MM.1S (cell line): ENCODE data around the gene MSANTD1.

Experiments
- DNase-seq: peaks from one replicate; pipeline ENCODE4 v3.0.0-alpha.2; 2015
- H2AFZ ChIP-seq: fragments of 300-600 bp; sonication (generic); 2 replicates; pipeline ENCODE4 v1.6.0; 2016; ENCODE audit warnings: antibody characterized with exemption, low read length
- H3F3A ChIP-seq: fragments of 300-600 bp; sonication (generic); 2 replicates; pipeline ENCODE4 v1.6.1; 2016; ENCODE audit warnings: mild to moderate bottlenecking, antibody characterized with exemption, low read length, moderate library complexity, mixed read lengths; ENCODE audit not compliant: insufficient read depth
- H3K27ac ChIP-seq: fragments of 300-600 bp; sonication (generic); 2 replicates; pipeline ENCODE4 v1.5.1; 2016; ENCODE audit warnings: mild to moderate bottlenecking, low read length
- H3K27me3 ChIP-seq: fragments of 300-600 bp; sonication (generic); replicated peaks from 2 replicates; pipeline ENCODE4 v1.6.0; 2016; ENCODE audit warnings: low read length; ENCODE audit not compliant: insufficient read depth
- H3K36me3 ChIP-seq: fragments of 300-600 bp; sonication (generic); replicated peaks from 2 replicates; pipeline ENCODE4 v1.6.1; 2016; ENCODE audit warnings: mild to moderate bottlenecking, low read length, mixed read lengths; ENCODE audit not compliant: insufficient read depth
- H3K4me1 ChIP-seq: fragments of 300-600 bp; sonication (generic); 2 replicates; pipeline ENCODE4 v1.6.1; 2016; ENCODE audit warnings: low read length, mixed read lengths
- H3K4me2 ChIP-seq: fragments of 300-600 bp; sonication (generic); 2 replicates; pipeline ENCODE4 v1.6.0; 2016; ENCODE audit warnings: low read depth, low read length
- H3K4me3 ChIP-seq: fragments of 300-600 bp; sonication (generic); 2 replicates; pipeline ENCODE4 v1.5.1; 2016; ENCODE audit warnings: low read length, mixed read lengths
- H3K79me2 ChIP-seq: fragments of 300-600 bp; sonication (generic); 2 replicates; pipeline ENCODE4 v1.6.1; 2016; ENCODE audit warnings: mixed run types, low read length, mixed read lengths
- H3K9ac ChIP-seq: fragments of 300-600 bp; sonication (generic); 2 replicates; pipeline ENCODE4 v1.6.1; 2016; ENCODE audit warnings: low read length, mixed read lengths
- H3K9me2 ChIP-seq: fragments of 300-600 bp; sonication (generic); replicated peaks from 2 replicates; pipeline ENCODE4 v1.6.1; 2016; ENCODE audit warnings: mild to moderate bottlenecking, low read length, mixed read lengths; ENCODE audit not compliant: insufficient read depth
- H3K9me3 ChIP-seq: fragments of 300-600 bp; sonication (generic); replicated peaks from 2 replicates; pipeline ENCODE4 v1.6.1; 2016; ENCODE audit warnings: mild to moderate bottlenecking, low read length, mixed read lengths; ENCODE audit not compliant: insufficient read depth
- H4K20me1 ChIP-seq: fragments of 300-600 bp; sonication (generic); 2 replicates; pipeline ENCODE4 v1.6.1; 2016; ENCODE audit warnings: mild to moderate bottlenecking, low read length, moderate library complexity, mixed read lengths; ENCODE audit not compliant: insufficient read depth
- CTCF ChIP-seq: fragments of 300-600 bp; sonication (generic); IDR thresholded peaks from 2 replicates; pipeline ENCODE4 v1.5.1; 2016; ENCODE audit warnings: antibody characterized with exemption, low read length, mixed read lengths
- EZH2 ChIP-seq: fragments of 300-600 bp; sonication (generic); optimal IDR thresholded peaks from 2 replicates; pipeline ENCODE3; 2017; ENCODE audit warnings: low read depth, mild to moderate bottlenecking, antibody characterized with exemption, low read length, mixed read lengths
- EZH2phosphoT487 ChIP-seq: fragments of 300-600 bp; sonication (generic); IDR thresholded peaks from 2 replicates; pipeline ENCODE4 v1.6.1; 2018; ENCODE audit warnings: antibody characterized with exemption, low read length

The MSANTD1 gene

GRCh38 chr4:3235030-3235345 is 14.0 kb upstream of the MSANTD1 start:
- no peak for DNase-seq
- no peaks in the 10 kb centered on the region for H4K20me1 ChIP-seq
- H3K4me2 ChIP-seq: no peak overlapping the region
- H3K9me2 ChIP-seq: no peaks in the 10 kb centered on the region
- H3K9me3 ChIP-seq: no peaks in the 10 kb centered on the region
- no peak overlapping the region for H3K27ac ChIP-seq
- no peak overlapping the region for H3K4me3 ChIP-seq
- no peaks in the 10 kb centered on the region for H3K36me3 ChIP-seq
- no peaks in the 10 kb centered on the region for H3K79me2 ChIP-seq
- TF ChIP-seq EZH2 (no peak), CTCF (no peak), EZH2phosphoT487 (no peak)
- H3K27me3 ChIP-seq: no peaks in the 10 kb centered on the region
- H2AFZ ChIP-seq: no peak overlapping the region
- no peaks in the 10 kb centered on the region for H3K4me1 ChIP-seq
- H3K9ac ChIP-seq: no peak overlapping the region
- no peaks in the 10 kb centered on the region for H3F3A ChIP-seq

DNA sequence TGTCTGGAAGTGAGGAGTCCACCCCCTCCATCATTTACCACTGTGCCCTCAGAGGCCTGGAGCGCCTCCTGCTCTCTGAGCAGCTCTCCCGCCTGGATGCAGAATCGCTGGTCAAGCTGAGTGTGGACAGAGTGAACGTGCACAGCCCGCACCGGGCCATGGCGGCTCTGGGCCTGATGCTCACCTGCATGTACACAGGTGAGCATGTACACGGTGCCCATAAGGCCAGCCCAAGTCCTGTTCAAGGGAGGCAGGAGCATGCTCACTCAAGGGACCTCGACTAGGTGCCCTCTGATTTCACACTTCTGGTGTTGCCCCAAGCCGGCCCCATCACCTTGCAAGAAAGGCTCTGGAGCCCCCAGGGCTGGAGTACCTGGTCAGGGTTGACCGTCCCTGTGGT is 13.4 kb upstream of the MSANTD1 start:
- Histone ChIP-seq H3K27me3 (no peaks in the 10 kb centered on the region), H3K4me3 (no peak overlapping the region), H4K20me1 (no peaks in the 10 kb centered on the region), H3K4me1 (no peaks in the 10 kb centered on the region), H3F3A (no peaks in the 10 kb centered on the region), H3K79me2 (no peaks in the 10 kb centered on the region), H2AFZ (no peak overlapping the region), H3K9me3 (no peaks in the 10 kb centered on the region), H3K27ac (no peak overlapping the region), H3K36me3 (no peaks in the 10 kb centered on the region), H3K9ac (no peak overlapping the region), H3K9me2 (no peaks in the 10 kb centered on the region), H3K4me2 (no peak overlapping the region)
- no peak for TF ChIP-seq CTCF
- TF ChIP-seq EZH2: no peak
- TF ChIP-seq EZH2phosphoT487: no peak
- no peak for DNase-seq

- TF ChIP-seq CTCF (no peak), EZH2 (no peak), EZH2phosphoT487 (no peak)
- no peak overlapping the region for H3K27ac ChIP-seq
- H3F3A ChIP-seq: no peaks in the 10 kb centered on the region
- H3K4me3 ChIP-seq: no peak overlapping the region
- no peaks in the 10 kb centered on the region for H4K20me1 ChIP-seq
- DNase-seq: no peak
- no peak overlapping the region for H2AFZ ChIP-seq
- no peaks in the 10 kb centered on the region for H3K27me3 ChIP-seq
- H3K4me1 ChIP-seq: no peaks in the 10 kb centered on the region
- H3K9me3 ChIP-seq: no peaks in the 10 kb centered on the region
- no peaks in the 10 kb centered on the region for H3K36me3 ChIP-seq
- H3K79me2 ChIP-seq: no peaks in the 10 kb centered on the region
- no peak overlapping the region for H3K4me2 ChIP-seq
- H3K9me2 ChIP-seq: no peaks in the 10 kb centered on the region
- H3K9ac ChIP-seq: no peak overlapping the region
Observed at GRCh38 chr4:3236326-3236878, 12.6 kb upstream of the MSANTD1 start.
